Stimulated activated CD8-positive, alpha-beta memory T cell treated with anti-CD3 and anti-CD28 coated beads, Interleukin-12 subunit alpha, Interleukin-12 subunit beta, amount 100 ng/mL, for 1 hour (primary cell): ENCODE measurements around the gene TMEM108.

Source experiments
- DNase-seq: peaks from one replicate; pipeline ENCODE4 v3.0.0-alpha.2; 2020; ENCODE audit warnings: low read depth

Gene TMEM108

GRCh38 chr3:133054586-133054985 lies 16.4 kb downstream of the TMEM108 start:
- no peak for DNase-seq

GRCh38 chr3:133055339-133055738 lies 17.1 kb downstream of the TMEM108 start:
- DNase-seq: no peak

GRCh38 chr3:133058243-133058642 lies 20.1 kb downstream of the TMEM108 start:
- DNase-seq: no peak

- no peak for DNase-seq
Measured at GRCh38 chr3:133058831-133059230, 20.6 kb downstream of the TMEM108 start.

GRCh38 chr3:133065193-133065961 lies 27.2 kb downstream of the TMEM108 start:
- no peak for DNase-seq

- no peak for DNase-seq
Measured at GRCh38 chr3:133066026-133066425, 27.8 kb downstream of the TMEM108 start.

GRCh38 chr3:133069556-133070286 lies 31.5 kb downstream of the TMEM108 start:
- DNase-seq: no peak

- DNase-seq: no peak
Measured at GRCh38 chr3:133074977-133075376, 36.8 kb downstream of the TMEM108 start.

GRCh38 chr3:133077688-133078087 lies 39.5 kb downstream of the TMEM108 start:
- DNase-seq: no peak

- no peak for DNase-seq
Measured at GRCh38 chr3:133079621-133080020, 41.4 kb downstream of the TMEM108 start.

GRCh38 chr3:133081016-133081415 lies 42.8 kb downstream of the TMEM108 start:
- DNase-seq: no peak

GRCh38 chr3:133083395-133083794 lies 45.2 kb downstream of the TMEM108 start:
- DNase-seq: no peak

GRCh38 chr3:133089906-133090485 lies 51.8 kb downstream of the TMEM108 start:
- no peak for DNase-seq

GRCh38 chr3:133092681-133093080 lies 54.5 kb downstream of the TMEM108 start:
- DNase-seq: no peak

GRCh38 chr3:133093366-133093765 lies 55.2 kb downstream of the TMEM108 start:
- DNase-seq: no peak

GRCh38 chr3:133096900-133097613 lies 58.9 kb downstream of the TMEM108 start:
- DNase-seq: no peak

GRCh38 chr3:133103706-133104105 lies 65.5 kb downstream of the TMEM108 start:
- DNase-seq: no peak

GRCh38 chr3:133106169-133106568 lies 68.0 kb downstream of the TMEM108 start:
- DNase-seq: no peak

- DNase-seq: no peak
Measured at GRCh38 chr3:133112666-133113065, 74.5 kb downstream of the TMEM108 start.

GRCh38 chr3:133113526-133113925 lies 75.3 kb downstream of the TMEM108 start:
- no peak for DNase-seq

GRCh38 chr3:133113927-133114597 lies 75.9 kb downstream of the TMEM108 start:
- no peak for DNase-seq

GRCh38 chr3:133115176-133115575 lies 77.0 kb downstream of the TMEM108 start:
- DNase-seq: no peak
